HG02970 (cell line): Measurements from ENCODE around the gene SCGB1D2.
"Not testable (repeated sequence)": the region's sequence is repeated elsewhere in the genome, so short reads cannot be mapped to it uniquely, and the experiment has no call there.

Experiments used
- ATAC-seq: cut with Tn5 transposase; IDR thresholded peaks from one replicate; pipeline ENCODE4 v1.9.1; 2021; ENCODE audit warnings: mild to moderate bottlenecking, moderate library complexity, moderate number of reproducible peaks; ENCODE audit not compliant: unreplicated experiment, low FRiP score

Gene SCGB1D2, protein sequence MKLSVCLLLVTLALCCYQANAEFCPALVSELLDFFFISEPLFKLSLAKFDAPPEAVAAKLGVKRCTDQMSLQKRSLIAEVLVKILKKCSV

DNA sequence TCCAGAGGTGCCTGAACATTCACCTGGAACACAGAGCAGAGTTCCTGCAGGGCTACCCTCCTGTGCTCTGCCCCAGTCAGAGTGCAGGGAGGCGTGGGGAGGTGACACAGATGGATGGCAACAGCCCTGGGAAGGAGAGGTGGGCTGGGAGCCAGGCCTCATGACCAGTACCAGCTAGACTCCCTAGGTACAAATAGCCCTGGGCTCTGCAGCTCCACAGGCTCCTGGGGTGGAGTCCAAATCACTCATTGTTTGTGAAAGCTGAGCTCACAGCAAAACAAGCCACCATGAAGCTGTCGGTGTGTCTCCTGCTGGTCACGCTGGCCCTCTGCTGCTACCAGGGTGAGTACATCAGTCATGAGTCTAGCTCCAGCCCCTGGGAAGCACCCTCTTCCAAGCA lies at the start of gene SCGB1D2:
SCGB1D2 (plus strand) TSS at position 219 of the 400 bp plus-strand sequence; CDS start at position 288, 69 bp downstream.
- no peak for ATAC-seq

DNA sequence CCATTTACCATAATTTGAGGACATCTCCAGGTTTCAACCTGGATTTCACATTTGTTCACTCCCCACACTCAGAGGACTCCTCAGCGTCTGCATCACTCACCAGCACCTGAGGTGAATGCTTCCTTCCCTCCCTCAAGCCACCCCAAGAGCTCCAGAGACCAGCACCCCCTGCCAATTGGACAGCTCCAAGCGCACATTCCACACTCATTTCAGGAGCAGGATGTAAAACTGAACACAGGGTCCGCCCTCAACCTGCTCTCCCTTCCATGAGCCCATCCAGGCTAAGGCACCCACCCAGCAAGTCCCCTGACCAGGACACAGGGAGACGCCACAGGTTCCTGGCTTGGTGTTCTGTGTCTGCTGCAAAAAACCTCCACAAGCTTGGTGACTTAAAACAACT lies 48.1 kb upstream of the SCGB1D2 start:
- no peak for ATAC-seq

DNA sequence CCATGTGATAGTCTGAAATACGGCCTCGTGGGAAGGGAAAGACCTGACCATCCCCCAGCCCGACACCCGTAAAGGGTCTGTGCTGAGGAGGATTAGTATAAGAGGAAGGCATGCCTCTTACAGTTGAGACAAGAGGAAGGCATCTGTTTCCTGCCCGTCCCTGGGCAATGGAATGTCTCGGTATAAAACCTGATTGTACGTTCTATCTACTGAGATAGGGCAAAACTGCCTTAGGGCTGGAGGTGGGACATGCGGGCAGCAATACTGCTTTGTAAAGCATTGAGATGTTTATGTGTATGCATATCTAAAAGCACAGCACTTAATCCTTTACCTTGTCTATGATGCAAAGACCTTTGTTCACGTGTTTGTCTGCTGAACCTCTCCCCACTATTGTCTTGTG lies 47.0 kb upstream of the SCGB1D2 start:
- ATAC-seq, result not testable (repeated sequence)

DNA sequence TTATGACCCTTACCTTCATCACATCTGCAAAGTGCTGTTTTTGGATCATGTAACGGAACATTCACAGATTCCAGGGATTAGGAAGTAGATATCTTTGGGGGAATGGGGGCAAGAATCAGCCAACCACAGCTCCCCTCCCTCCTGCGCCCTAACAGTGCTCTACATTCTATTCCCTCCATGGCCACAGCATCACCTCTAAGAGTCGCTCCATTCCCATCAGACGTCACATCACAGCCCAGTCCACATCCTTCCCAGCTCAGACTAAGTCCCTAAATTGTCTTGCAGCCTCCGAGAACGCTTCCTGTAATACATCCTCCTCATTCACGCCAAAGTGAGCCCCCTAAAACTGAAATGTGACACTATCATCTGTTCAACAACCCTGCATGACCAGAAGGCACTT lies 46.1 kb upstream of the SCGB1D2 start:
- ATAC-seq, result no peak

DNA sequence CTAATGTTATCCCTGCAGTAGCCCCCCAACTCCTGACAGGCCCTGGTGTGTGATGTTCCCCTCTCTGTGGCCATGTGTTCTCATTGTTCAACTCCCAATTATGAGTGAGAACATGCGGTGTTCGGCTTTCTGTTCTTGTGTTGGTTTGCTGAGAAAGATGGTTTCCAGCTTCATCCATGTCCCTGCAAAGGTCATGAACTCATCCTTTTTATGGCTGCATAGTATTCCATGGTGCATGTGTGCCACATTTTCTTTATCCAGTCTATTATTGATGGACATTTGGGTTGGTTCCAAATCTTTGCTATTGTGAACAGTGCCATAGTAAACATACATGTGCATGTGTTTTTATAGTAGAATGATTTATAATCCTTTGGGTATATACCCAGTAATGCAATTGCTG lies 44.6 kb upstream of the SCGB1D2 start:
- ATAC-seq, result not testable (repeated sequence)

DNA sequence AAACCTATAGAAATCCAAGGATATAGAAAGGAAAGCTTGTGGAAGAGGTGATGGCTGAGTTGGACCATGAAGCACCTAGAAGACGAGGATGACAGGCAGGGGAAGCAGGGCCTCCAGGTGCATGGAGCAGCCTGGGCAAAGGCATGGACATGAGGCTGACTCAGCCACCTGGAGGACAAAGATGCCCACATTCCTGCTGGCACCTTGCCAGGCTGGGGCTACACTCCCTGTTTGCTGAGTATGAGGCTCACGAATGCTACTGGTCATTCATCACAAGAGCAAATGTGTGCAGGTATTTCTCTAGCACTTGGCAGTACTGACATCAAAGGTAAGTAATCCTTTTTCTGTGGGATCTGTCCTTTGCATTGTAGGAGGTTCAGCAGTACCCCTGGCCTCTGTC lies 40.7 kb upstream of the SCGB1D2 start:
- ATAC-seq, result no peak

DNA sequence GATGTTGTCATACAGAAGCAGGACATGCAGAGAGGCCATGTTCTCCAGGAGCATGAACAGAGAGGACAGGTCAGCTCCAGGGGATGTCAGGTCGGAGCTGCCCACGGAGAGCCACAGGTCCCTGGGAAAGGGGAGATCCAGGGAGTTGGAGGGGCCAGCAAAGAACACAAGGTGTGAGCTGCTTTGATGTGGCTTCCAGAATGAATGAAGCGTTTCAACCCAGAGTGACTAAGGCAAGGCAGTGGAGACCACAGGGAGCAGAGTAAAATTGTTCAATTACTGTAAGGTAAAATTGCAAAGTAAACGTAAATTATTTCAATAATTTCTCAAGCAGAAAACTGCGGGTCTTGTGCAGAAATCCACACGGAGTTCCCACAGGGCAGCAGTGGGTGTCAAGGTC lies 39.1 kb upstream of the SCGB1D2 start:
- ATAC-seq, result no peak

DNA sequence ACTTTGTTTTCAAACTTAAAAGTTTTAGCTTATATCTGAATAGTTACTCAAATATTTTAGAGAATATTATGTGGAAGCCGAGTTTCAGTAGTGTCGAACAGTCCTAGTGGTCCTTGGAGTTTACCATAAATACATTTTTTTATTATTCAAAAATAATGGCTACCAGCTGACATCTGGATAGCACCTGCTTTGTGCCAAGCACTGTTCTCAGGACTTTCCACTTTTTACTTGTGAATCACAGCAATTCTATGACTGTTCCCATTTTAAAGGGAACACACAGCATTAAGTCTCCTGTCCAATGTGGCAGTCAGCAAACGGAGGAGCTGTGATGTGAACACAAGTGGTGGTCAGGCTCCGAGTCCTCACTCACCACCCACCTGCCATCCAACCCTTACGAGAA lies 37.6 kb upstream of the SCGB1D2 start:
- no peak for ATAC-seq

DNA sequence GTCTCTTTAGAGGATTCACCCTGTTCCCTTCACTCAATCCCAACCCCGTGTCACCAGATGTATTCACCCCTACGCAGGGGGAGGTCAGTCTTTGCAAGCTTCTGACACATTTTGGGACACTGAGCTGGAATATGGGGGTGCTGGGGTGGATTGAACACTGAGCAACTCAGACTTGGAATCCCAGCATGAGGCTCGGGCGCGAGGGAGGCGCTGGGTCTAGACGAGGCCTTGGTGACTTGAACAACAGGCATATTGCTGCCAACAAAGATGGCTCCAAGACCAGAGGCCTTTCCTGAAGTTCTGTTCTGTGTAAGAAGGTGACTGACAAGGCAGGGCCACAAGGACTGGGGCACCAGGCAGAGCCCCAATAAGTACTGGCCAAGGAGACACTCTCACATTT lies 36.6 kb upstream of the SCGB1D2 start:
- ATAC-seq, result no peak

DNA sequence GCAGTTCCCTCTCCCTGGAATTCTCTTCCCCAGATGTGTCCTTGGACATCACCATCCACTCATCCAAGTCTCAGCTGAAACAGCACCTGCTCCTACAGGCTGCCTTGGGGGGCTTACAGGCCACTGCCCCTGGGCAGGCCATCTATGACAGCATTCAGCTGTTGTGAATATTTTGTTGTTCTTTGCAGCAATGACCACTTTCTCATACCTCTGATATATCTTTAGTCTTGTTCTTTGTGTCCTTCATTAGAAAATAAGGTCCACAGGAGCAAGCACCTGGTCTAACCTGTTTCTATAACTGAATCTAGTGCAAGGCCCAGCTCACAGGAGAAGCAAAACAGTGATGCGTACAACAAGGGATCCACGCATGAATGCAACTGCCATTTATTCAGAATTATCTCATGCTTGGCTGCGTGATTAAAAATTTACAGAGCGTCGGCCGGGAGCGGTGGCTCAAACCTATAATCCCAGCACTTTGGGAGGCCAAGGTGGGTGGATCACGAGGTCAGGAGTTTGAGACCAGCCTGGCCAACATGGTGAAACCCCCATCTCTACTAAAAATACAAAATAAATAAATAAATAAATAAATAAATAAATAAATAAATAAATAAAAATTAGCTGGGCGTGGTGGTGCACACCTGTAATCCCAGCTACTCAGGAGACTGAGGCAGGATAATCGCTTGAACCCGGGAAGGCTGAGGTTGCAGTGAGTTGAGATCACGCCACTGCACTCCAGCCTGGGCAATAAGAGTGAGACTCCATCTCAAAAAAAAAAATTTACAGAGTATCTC lies 35.6 kb upstream of the SCGB1D2 start:
- ATAC-seq, result not testable (repeated sequence)

DNA sequence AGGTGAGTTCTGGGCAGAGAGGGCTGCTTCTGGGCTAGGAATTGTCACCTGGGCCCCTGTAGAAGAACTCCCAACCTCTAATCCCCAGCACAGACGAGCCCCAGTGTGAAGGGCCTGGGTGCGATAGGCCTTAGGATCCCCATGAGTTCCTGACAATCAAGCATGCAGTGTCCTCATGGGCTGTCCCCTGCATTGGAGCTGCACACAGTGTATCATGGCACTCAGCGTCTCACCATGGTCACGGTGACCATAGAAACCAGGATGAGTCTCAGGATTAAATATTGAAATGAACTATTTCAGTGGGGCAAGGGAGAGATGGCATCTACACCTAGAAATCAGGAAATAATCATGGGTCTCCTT lies 33.3 kb upstream of the SCGB1D2 start:
- no peak for ATAC-seq

DNA sequence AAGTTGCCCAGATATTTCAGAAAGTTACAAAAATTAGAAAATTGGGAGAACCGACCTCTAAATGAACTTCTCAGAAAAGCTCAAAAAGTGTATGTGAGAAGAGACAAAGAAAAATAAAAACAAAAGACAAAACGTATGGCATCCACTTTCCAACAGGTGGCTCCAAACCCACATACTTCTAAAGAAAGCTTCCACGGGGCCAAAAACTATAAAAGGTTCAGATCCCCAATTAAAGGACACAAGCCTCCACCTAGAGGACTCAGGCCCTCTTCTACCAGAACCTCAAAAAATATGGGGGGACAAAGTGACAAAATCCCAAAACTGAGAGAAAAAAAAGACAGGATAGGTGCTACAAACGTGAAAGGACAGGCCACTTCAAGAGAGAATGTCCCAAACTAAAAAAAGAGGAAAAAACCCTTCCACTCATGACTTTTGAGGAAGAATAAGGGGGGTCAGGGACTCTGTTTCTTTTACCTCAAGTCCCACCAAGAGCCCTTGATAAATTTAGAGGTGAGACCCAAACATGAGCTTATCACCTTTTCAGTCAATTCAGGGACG lies 24.8 kb upstream of the SCGB1D2 start:
- ATAC-seq, result no peak

DNA sequence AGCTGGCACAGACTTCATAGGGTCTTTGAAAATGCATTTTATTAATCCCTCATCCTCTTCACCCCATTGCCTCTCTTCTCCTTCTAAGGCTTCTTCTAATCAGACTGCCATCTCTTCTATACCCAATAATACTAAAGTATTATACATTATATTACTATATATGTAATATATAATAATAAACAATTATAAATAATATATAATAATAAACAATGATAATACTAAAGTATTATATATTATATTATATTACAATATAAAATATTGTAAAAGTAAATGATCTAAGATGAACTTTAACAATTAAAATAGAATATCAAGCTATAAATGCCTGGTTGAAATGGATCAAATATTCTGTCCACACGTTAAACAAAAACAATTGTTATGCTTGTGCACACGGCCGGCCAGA lies 20.5 kb upstream of the SCGB1D2 start:
- no peak for ATAC-seq

DNA sequence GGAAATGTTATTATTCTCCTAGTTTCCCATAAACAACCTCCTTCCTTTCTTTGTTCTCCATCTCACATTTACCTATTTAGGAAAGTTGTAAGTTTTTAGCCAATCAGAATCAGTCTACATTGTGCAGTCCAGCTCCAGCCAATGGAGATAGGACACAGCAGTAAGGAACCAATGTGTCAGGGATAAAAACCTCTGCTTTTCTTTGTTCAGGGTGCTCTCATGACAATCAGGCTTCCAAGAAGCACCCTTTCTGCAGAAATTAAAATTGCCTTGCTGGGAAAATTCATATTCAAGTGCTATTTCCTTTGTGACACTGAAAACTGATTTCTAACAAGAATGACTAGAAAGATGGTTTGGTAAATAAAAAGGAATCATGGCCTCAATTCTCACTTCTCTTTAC lies 18.9 kb upstream of the SCGB1D2 start:
- ATAC-seq, result no peak

DNA sequence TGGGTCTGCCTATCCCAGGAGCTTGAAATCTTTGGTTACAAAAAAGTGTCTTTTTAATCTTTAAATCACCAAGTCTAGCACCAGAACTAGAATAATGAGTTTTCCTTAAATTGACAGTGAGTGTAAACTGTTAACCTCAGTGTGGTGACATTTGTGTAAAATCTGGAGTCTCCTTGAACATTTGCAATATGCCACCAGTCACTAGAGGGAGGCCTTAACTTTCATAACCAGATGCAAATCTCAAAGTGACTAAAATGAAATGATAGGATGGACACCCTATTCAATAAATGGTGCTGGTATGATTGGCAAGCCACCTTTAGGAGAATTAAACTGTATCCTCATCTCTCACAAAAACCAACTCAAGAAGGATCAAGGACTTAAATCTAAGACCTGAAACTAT lies 8.3 kb upstream of the SCGB1D2 start:
- no peak for ATAC-seq

DNA sequence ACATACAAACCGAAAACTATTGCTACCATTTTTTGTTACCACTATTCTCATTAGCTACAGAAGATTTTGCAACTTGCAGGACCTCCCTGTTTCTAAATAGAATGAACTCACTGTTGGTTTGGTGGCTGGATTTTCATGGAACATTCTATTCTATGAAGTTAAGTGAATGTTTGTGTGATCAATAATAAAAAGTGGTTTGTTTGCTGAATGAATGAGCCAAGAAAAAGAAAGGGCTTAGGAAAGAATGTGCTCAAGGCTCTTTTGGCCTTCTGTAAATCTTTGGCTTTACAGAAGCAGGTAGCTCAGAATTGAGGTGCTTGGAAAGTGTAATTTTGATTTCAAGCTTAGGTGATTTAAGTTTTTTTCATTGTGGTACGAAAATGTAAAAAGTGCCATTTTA lies 5.9 kb upstream of the SCGB1D2 start:
- ATAC-seq, result no peak

DNA sequence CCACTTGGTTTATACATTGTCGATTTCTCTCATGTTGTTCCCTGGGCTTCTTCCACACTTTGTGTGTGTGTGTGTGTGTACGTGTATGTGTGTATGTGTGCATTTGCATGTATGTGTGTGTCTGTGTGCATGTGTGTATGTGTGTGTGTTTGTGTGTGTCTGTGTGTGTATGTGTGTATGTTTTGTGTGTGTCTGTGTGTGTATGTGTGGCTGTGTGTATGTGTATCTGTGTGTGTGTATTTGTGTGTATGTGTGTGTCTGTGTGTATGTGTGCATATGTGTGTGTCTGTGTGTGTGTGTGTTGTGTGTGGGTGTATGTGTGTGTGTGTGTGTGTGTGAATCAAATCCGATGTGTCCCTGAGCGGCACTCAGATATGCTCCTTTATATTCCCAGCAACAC lies 4.5 kb upstream of the SCGB1D2 start:
- ATAC-seq, result no peak

DNA sequence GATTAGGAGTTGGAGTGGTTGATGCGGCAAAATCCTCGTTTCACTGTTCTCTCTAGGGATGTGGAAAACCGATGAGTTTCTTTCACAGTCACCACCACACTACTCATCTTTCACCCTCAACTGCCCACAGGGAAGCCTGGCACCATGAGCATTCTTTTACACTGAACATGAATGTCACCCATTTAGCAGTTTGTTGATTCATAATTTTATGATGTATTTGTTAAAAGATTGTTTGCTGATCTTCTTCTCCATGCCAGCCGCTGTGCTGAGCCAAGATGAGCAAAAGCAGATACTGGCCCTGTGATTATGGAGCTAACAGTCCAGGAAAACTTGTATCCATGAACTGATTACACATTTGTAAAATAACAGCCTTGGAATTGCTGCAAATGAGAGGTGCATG lies 3.9 kb upstream of the SCGB1D2 start:
- ATAC-seq, result no peak

DNA sequence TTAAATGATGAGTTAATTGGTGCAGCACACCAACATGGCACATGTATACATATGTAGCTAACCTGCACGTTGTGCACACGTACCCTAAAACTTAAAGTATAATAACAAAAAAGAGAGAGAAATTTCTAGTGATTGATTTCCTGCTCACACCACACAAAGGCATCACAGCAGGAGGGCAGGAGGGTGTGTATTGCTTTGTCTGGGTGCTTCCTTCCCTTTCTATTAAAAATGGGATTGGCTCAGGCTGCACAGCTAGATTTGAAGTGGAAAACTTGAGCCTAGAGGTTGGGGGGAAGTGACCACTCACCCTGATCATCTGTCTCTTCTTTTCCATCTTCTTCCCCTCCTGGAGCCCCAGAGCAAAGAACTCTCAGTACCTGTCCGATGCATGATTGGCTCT lies 944 bp upstream of the SCGB1D2 start:
- ATAC-seq, result no peak

DNA sequence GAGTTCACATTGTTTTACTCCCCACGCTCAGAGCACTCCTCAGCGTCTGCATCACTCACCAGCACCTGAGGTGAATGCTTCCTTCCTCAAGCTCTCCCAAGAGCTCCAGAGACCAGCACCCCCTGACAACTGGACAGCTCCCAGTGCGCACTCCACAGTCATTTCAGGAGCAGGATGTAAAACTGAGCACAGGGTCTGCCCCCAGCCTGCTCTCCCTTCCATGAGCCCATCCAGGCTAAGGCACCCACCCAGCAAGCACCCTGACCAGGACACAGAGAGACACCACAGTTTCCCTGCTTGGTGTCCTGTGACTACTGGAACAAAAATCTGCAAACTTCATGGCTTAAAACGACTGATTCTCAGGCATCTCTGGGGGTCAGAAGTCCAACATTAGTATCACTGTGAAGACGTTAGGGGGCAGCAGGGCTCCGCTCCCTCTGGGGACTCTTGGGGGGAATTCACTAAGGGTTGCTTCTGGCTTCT lies 3.3 kb downstream of the SCGB1D2 start:
- no peak for ATAC-seq

DNA sequence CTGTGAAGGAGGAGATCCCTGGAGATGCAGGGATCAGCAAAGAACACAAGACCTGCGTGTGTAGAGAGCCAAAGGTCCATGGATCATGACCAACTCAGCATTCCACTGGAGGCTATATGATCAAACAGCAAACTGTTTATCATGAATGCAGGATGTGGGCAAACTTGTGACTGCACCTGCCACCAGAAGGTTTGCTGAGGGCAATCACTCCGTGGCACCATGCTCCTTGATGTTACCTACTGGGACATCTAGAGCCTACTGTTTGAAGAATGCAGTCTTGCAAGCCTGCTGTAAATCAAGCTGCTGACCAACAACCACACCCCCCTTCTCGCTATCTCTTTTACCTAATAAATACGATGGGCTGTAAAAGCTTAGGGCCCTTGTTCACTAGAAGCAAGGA lies 9.7 kb downstream of the SCGB1D2 start:
- no peak for ATAC-seq

DNA sequence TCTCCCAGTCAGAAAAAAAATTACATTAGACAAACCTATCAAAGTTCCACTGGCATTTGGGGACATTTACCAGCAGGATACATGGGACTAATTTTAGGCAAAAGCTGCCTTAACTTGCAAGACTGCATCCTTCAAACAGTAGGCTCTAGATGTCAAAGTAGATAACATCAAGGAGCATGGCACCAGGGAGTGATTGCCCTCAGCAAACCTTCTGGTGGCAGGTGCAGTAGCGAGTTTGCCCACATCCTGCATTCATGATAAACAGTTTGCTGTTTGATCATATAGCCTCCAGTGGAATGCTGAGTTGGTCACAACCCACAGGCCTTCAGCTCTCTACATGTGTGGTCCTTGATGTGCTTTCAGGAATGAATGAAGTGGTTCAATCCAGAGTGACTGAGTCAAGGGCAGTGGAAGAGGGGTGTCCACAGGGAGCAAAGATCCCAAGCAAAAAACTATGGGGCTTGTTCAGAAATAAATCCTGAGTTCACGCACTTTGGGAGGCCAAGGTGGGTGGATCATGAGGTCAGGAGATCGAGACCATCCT lies 12.0 kb downstream of the SCGB1D2 start:
- no peak for ATAC-seq
